PFSK-1 (cell line): ENCODE results near the gene CYP4X1. TPM values are rescaled to one million over a fixed set of nuclear protein-coding genes. Genes with fewer than 3 reads are reported as not detected.

Source experiments
- FOXP2 ChIP-seq: optimal IDR thresholded peaks from 2 replicates; pipeline ENCODE3; 2011; ENCODE audit warnings: borderline replicate concordance, control low read depth, inconsistent platforms; ENCODE audit not compliant: insufficient read depth; ENCODE audit errors: extremely low read length, extremely low read depth
- POLR2AphosphoS5 ChIP-seq: IDR thresholded peaks from 2 replicates; pipeline ENCODE4 v1.6.1; 2012; ENCODE audit warnings: low read depth, mild to moderate bottlenecking, control low read depth, low read length, moderate library complexity
- SIN3A ChIP-seq: IDR thresholded peaks from 2 replicates; pipeline ENCODE4 v1.6.1; 2012; ENCODE audit warnings: mild to moderate bottlenecking, low read length, moderate library complexity, borderline replicate concordance; ENCODE audit not compliant: insufficient read depth
- TAF1 ChIP-seq: IDR thresholded peaks from 2 replicates; pipeline ENCODE4 v1.6.1; 2012; ENCODE audit warnings: low read length, control low read depth, borderline replicate concordance; ENCODE audit not compliant: insufficient read depth
- polyA plus RNA-seq: library from polyadenylated mRNA; unstranded; fragments of >200 nt; gene quantifications from one replicate; pipeline ENCODE4 v1.2.1, GENCODE V29; 2012; ENCODE audit warnings: low read depth, missing spikeins; ENCODE audit not compliant: insufficient read length
- TF ChIP-seq, protein P1 (sequence below), 2 experiments: IDR thresholded peaks; 2 replicates each; pipeline versions ENCODE4 v1.6.1 to v1.8.0; 2011 to 2012; ENCODE audit warnings: low read depth in 2 of 2, low read length in 2 of 2, control low read depth in 1 of 2, inconsistent platforms in 1 of 2, mild to moderate bottlenecking in 1 of 2, moderate library complexity in 1 of 2; ENCODE audit not compliant: insufficient read depth in 1 of 2

Gene CYP4X1, protein sequence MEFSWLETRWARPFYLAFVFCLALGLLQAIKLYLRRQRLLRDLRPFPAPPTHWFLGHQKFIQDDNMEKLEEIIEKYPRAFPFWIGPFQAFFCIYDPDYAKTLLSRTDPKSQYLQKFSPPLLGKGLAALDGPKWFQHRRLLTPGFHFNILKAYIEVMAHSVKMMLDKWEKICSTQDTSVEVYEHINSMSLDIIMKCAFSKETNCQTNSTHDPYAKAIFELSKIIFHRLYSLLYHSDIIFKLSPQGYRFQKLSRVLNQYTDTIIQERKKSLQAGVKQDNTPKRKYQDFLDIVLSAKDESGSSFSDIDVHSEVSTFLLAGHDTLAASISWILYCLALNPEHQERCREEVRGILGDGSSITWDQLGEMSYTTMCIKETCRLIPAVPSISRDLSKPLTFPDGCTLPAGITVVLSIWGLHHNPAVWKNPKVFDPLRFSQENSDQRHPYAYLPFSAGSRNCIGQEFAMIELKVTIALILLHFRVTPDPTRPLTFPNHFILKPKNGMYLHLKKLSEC
- not detected for polyA plus RNA-seq

DNA sequence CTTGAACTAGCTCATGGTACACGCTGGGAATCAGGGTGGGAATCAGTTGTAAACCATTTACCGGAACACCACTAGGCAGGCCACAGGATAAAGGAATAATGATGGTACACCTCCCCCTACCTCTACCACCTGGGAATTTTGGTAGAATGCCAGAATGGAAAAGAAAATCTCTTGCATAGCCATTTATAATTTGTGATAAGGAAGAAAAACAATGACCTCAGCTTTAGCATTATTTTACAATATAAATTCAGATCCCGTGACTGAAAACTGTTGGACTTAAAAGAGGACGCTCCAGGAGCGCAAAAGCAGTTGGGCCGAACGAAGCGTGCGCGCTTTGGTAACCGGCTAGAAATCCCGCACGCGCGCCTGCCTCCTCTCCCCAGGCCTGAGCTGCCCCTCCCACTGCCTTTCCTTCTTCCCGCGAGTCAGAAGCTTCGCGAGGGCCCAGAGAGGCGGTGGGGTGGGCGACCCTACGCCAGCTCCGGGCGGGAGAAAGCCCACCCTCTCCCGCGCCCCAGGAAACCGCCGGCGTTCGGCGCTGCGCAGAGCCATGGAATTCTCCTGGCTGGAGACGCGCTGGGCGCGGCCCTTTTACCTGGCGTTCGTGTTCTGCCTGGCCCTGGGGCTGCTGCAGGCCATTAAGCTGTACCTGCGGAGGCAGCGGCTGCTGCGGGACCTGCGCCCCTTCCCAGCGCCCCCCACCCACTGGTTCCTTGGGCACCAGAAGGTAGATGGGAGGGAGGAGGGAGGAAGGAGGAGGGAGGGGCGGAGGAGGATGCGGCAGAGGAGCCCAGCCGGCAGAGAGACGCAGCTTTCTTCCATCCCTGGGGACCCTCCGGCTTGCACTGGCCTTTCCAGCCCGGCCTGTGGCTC, at the start of gene CYP4X1:
CYP4X1 (plus strand) TSS at position 402 of the 873 bp plus-strand sequence; CDS start at position 551, 149 bp downstream.
- TF ChIP-seq TAF1 (no peak), POLR2AphosphoS5 (no peak), FOXP2 (no peak)

DNA sequence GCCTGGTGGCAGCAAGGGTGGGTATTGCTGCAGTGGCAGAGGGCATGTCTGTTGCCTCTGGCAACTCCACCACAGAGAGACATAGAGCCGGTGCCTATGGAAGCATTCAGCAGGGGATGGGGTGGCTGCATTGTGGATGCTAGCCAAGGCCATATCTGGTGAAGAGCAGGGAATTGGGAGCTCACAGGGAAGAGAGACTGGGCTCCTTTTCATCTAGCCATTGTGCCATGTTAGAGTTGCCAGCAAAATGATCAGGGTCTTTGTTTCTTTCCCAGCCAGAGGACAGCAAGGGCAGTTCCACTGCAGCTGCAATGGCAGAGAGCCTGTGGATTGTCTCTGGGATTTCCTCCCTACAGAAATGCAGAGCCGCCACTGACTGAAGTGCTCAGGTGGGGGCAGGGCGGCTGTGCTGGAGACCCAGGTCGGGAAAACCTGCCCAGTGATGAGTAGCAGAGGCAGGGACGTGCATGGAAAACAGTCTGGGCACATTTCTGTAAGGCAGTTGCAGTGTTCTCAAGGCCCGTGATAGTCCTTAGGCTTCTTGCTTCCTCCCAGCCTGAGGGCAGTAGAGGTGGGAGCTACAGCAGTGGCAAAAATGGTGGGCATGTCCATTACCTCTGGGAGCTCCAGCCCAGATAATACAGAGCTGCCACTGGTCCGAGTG, 40.2 kb upstream of the CYP4X1 start:
- TF ChIP-seq, protein P1, sequence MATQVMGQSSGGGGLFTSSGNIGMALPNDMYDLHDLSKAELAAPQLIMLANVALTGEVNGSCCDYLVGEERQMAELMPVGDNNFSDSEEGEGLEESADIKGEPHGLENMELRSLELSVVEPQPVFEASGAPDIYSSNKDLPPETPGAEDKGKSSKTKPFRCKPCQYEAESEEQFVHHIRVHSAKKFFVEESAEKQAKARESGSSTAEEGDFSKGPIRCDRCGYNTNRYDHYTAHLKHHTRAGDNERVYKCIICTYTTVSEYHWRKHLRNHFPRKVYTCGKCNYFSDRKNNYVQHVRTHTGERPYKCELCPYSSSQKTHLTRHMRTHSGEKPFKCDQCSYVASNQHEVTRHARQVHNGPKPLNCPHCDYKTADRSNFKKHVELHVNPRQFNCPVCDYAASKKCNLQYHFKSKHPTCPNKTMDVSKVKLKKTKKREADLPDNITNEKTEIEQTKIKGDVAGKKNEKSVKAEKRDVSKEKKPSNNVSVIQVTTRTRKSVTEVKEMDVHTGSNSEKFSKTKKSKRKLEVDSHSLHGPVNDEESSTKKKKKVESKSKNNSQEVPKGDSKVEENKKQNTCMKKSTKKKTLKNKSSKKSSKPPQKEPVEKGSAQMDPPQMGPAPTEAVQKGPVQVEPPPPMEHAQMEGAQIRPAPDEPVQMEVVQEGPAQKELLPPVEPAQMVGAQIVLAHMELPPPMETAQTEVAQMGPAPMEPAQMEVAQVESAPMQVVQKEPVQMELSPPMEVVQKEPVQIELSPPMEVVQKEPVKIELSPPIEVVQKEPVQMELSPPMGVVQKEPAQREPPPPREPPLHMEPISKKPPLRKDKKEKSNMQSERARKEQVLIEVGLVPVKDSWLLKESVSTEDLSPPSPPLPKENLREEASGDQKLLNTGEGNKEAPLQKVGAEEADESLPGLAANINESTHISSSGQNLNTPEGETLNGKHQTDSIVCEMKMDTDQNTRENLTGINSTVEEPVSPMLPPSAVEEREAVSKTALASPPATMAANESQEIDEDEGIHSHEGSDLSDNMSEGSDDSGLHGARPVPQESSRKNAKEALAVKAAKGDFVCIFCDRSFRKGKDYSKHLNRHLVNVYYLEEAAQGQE (IDR thresholded peaks at IDR 0.05; ENCODE audit: insufficient read depth in 1 of 2, low read depth in 2 of 2, low read length in 2 of 2), result no peak
- TF ChIP-seq POLR2AphosphoS5 (no peak), FOXP2 (no peak), SIN3A (no peak), TAF1 (no peak)

DNA sequence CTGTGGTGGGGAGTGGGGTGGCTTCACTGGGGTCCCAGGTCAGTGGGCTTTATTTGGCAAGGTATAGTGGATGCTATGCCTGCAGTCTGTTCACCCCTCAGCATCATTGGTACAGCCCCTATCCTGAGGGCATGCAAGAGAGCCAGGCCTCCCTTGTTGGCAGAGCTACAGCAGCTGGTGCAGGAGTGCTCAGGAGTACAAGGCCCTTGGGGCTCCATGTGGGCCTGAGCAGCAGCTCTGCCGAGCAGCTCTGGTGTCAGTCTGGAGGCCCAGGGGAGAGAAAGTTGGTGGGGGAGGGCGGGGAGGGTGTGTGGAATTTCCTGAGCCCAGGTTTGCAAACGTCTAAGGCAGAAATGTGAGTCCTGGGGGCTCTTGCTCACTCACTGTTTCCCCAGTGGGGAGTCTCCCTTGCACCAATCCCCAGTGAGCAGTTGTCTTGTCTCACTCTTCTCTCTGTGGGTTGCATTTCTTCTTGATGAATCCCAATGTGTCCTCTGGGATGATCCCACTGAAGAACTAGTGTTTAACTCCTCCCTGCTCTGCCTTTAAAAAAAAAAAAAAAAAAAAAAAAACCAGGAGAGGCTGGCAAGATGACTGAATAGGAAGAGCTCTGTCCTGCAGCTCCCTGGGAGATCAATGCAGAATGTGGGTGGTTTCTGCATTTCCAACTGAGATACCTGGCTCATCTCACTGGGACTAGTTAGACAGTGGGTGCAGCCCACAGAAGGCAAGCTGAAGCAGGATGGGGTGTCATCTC, 39.5 kb upstream of the CYP4X1 start:
- TF ChIP-seq, protein P1 (IDR thresholded peaks at IDR 0.05; ENCODE audit: insufficient read depth in 1 of 2, low read depth in 2 of 2, low read length in 2 of 2), result no peak
- TF ChIP-seq SIN3A (no peak), POLR2AphosphoS5 (no peak), TAF1 (no peak), FOXP2 (no peak)

DNA sequence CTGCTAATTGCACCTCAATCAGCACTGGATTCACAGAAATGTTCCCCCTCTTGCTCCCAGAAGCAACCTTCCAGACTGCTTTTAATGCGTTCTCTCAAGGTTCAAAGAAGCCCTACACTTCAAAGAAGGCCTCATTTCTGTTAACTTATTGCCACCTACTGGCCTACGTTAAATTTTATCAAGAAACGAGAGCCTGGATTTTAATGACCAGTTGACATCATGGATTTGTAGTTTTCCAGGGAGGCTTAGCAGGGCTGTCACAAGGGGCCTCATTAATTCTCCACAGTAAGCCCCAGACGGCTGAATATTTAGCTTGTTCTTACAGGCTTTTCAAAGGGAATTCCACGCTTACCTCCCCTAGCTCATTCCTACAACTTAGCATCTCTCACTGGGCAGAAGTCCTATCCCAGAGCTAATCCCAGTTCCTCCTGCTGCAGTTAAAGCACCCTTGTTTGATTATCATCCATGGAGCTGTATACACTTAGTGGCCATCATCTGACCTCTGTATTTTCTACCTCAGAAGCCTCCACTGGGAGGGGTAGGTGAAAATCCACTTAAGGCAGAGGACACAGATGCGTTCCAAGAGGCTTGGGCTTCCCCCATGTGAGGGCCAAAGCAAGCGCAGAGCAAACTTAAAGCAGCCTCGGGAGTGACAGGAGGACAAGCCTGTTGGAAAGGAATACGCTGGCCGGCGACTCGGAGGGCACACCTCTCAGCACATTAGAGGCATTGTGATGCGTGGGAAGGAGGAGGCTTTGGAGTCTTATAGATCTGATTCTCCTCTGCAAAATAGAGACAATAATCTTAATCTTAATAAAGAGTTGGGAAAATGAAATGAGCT, 32.2 kb upstream of the CYP4X1 start:
- no peak for TF ChIP-seq FOXP2
- TF ChIP-seq, protein P1 (IDR thresholded peaks at IDR 0.05; ENCODE audit: insufficient read depth in 1 of 2, low read depth in 2 of 2, low read length in 2 of 2), result no peak
- TF ChIP-seq POLR2AphosphoS5, result no peak
- no peak for TF ChIP-seq TAF1
- no peak for TF ChIP-seq SIN3A
